ENCODE results near the gene SRGAP1.

SRGAP1 gene

GRCh38 chr12:63989301-63989845 is 144.9 kb downstream of the SRGAP1 start (continued):
- TF ChIP-seq PRDM6 (tag by site-specific recombination; IDR thresholded peaks at IDR 0.05) (no peak), ZNF266 (tag by site-specific recombination; IDR thresholded peaks at IDR 0.05; ENCODE audit: low read depth) (no peak), ZBTB26 (tag by site-specific recombination; optimal IDR thresholded peaks at IDR 0.05) (no peak)

GRCh38 chr12:63990828-63991547 is 146.5 kb downstream of the SRGAP1 start:
- TF ChIP-seq PBX3 (CRISPR knock-in tag; IDR thresholded peaks at IDR 0.05) (no peak), ZNF600 (tag by site-specific recombination; IDR thresholded peaks at IDR 0.05) (no peak), FEZF1 (tag by site-specific recombination; IDR thresholded peaks at IDR 0.05) (no peak)
- no peaks in the 10 kb centered on the region for H3K9me3 ChIP-seq (ENCODE audit: control insufficient read depth, insufficient read depth, low read depth, low read length)
- ChIA-PET POLR2A (no interaction called here), CTCF (no interaction called here)
- no peak overlapping the region for H3K27ac ChIP-seq (ENCODE audit: extremely low read depth, low read depth, low read length)
- H3K4me3 ChIP-seq (ENCODE audit: low read depth, low read length), result no peak overlapping the region
- H3K36me3 ChIP-seq (ENCODE audit: control insufficient read depth in 2 of 2, insufficient read depth in 1 of 2, low read length in 2 of 2), result no peaks in the 10 kb centered on the region; a peak in 1 of 3 replicates
- H3K4me1 ChIP-seq (ENCODE audit: control insufficient read depth, insufficient read depth, low read length), result no peaks in the 10 kb centered on the region

- H3K36me3 ChIP-seq (ENCODE audit: control insufficient read depth in 2 of 2, insufficient read depth in 1 of 2, low read length in 2 of 2), result no peaks in the 10 kb centered on the region; a peak in 1 of 3 replicates
- H3K4me1 ChIP-seq (ENCODE audit: control insufficient read depth, insufficient read depth, low read length), result no peaks in the 10 kb centered on the region
- POLR2A ChIA-PET, result no interaction called here
- H3K4me3 ChIP-seq (ENCODE audit: low read depth, low read length), result no peak overlapping the region
- no peaks in the 10 kb centered on the region for H3K9me3 ChIP-seq (ENCODE audit: control insufficient read depth, insufficient read depth, low read depth, low read length)
- CTCF ChIA-PET, result no interaction called here
- TF ChIP-seq ZNF626 (tag by site-specific recombination; IDR thresholded peaks at IDR 0.05), result no peak
- no peak for TF ChIP-seq ZNF513 (tag by site-specific recombination; IDR thresholded peaks at IDR 0.05)
- no peak for TF ChIP-seq ZNF184 (tag by site-specific recombination; IDR thresholded peaks at IDR 0.05)
- H3K27ac ChIP-seq (ENCODE audit: extremely low read depth, low read depth, low read length), result no peak overlapping the region
These were observed 150.2 kb downstream of the SRGAP1 start for GRCh38 chr12:63994704-63995103.

- ChIA-PET CTCF (no interaction called here), POLR2A (no interaction called here)
- TF ChIP-seq ZNF2 (tag by site-specific recombination; IDR thresholded peaks at IDR 0.05) (no peak), ZNF473 (tag by site-specific recombination; IDR thresholded peaks at IDR 0.05) (no peak), ZNF558 (tag by site-specific recombination; IDR thresholded peaks at IDR 0.05) (no peak), REPIN1 (tag by site-specific recombination; IDR thresholded peaks at IDR 0.05; ENCODE audit: low read depth) (no peak), ZNF626 (tag by site-specific recombination; IDR thresholded peaks at IDR 0.05) (no peak)
- H3K4me1 ChIP-seq (ENCODE audit: control insufficient read depth, insufficient read depth, low read length), result no peaks in the 10 kb centered on the region
- no peak overlapping the region for H3K4me3 ChIP-seq (ENCODE audit: low read depth, low read length)
- H3K36me3 ChIP-seq (ENCODE audit: control insufficient read depth in 2 of 2, insufficient read depth in 1 of 2, low read length in 2 of 2), result no peaks in the 10 kb centered on the region
- no peaks in the 10 kb centered on the region for H3K9me3 ChIP-seq (ENCODE audit: control insufficient read depth, insufficient read depth, low read depth, low read length)
- H3K27ac ChIP-seq (ENCODE audit: extremely low read depth, low read depth, low read length), result no peak overlapping the region
These were observed 151.0 kb downstream of the SRGAP1 start for GRCh38 chr12:63995512-63995911.
